HuH-7 (cell line): ENCODE results near the gene APOBEC3G.

Experiments used
- DNase-seq: peaks from one replicate; pipeline ENCODE4 v3.0.0; 2011; ENCODE audit warnings: low spot score

APOBEC3G gene

GRCh38 chr22:39092111-39092862, 15.2 kb downstream of the APOBEC3G start:
- DNase-seq: no peak

GRCh38 chr22:39094717-39095389, 17.8 kb downstream of the APOBEC3G start:
- DNase-seq: no peak

GRCh38 chr22:39095971-39096370, 18.9 kb downstream of the APOBEC3G start:
- DNase-seq: no peak

GRCh38 chr22:39097098-39098020, 20.3 kb downstream of the APOBEC3G start, which contains the start of gene APOBEC3H:
APOBEC3H (plus strand) TSS chr22:39097244; CDS start chr22:39100279, 3,035 bp downstream.
- DNase-seq: no peak

GRCh38 chr22:39098026-39098425, 21.0 kb downstream of the APOBEC3G start:
- DNase-seq: no peak

- DNase-seq: no peak
Observed at GRCh38 chr22:39098576-39098975, 21.5 kb downstream of the APOBEC3G start.

- DNase-seq: no peak
Observed at GRCh38 chr22:39101226-39101625, 24.2 kb downstream of the APOBEC3G start.

GRCh38 chr22:39103431-39103830, 26.4 kb downstream of the APOBEC3G start:
- no peak for DNase-seq

- DNase-seq: no peak
Observed at GRCh38 chr22:39106326-39106725, 29.3 kb downstream of the APOBEC3G start.

GRCh38 chr22:39108487-39108886, 31.4 kb downstream of the APOBEC3G start:
- DNase-seq: no peak

- no peak for DNase-seq
Observed at GRCh38 chr22:39109361-39109760, 32.3 kb downstream of the APOBEC3G start.

- DNase-seq: no peak
Observed at GRCh38 chr22:39110631-39111561, 33.8 kb downstream of the APOBEC3G start.

GRCh38 chr22:39114112-39114511, 37.0 kb downstream of the APOBEC3G start:
- DNase-seq: no peak

GRCh38 chr22:39115570-39115969, 38.5 kb downstream of the APOBEC3G start:
- no peak for DNase-seq

- DNase-seq: no peak
Observed at GRCh38 chr22:39115977-39116621, 39.0 kb downstream of the APOBEC3G start.

- DNase-seq: peak; percentile 70
Observed at GRCh38 chr22:39117585-39118191, 40.6 kb downstream of the APOBEC3G start.

- DNase-seq: no peak
Observed at GRCh38 chr22:39120983-39121382, 43.9 kb downstream of the APOBEC3G start.

- no peak for DNase-seq
Observed at GRCh38 chr22:39122772-39123470, 45.8 kb downstream of the APOBEC3G start.

GRCh38 chr22:39123751-39124581, 46.9 kb downstream of the APOBEC3G start:
- peak; percentile 5 for DNase-seq
